ENCODE results near the gene SLC49A3. TPM values are rescaled to one million over a fixed set of nuclear protein-coding genes. Genes with fewer than 3 reads are reported as not detected.
"Not testable (repeated sequence)": the region's sequence is repeated elsewhere in the genome, so short reads cannot be mapped to it uniquely, and the experiment has no call there.

SLC49A3 gene
- total RNA-seq, 2 donors from 2014 or later: 10.0 to 12.0 TPM

DNA sequence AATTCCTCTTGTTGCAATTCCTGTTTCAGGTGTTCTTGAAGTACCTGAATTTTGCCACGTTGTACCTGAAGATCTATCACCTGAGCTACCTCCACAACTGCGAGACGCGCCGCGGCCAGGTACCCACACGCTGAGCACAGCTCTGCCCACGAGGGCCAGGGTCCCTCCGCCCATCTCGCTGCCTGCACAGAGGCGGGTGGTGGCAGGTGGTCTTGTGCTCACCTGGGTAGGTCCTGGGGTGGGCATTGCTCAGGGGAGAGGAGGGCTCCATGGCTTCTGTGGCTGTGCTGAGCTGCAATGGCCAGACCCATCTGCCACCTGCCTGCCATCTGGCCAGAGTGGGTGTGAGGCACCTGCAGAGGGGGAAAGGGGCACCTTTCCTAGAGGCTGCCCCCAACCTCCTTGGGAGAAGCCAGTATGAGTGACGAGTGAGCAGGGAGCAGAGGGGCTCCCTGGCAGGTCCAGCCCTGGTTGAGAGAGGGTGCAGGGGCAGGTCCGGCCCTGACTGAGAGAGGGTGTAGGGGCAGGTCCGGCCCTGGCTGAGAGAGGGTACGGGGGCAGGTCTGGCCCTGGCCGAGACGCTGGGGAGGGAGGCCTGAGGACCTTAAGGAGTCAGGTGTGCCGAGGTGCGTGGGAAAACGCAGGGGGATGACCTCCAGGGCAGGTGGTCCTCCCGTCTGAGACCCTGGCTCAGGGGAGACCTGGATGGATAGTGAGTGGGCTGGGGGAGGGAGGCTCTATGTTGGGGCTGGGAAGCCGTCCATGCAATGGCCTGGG lies 52.9 kb downstream of the SLC49A3 start:
- TF ChIP-seq, protein P1, sequence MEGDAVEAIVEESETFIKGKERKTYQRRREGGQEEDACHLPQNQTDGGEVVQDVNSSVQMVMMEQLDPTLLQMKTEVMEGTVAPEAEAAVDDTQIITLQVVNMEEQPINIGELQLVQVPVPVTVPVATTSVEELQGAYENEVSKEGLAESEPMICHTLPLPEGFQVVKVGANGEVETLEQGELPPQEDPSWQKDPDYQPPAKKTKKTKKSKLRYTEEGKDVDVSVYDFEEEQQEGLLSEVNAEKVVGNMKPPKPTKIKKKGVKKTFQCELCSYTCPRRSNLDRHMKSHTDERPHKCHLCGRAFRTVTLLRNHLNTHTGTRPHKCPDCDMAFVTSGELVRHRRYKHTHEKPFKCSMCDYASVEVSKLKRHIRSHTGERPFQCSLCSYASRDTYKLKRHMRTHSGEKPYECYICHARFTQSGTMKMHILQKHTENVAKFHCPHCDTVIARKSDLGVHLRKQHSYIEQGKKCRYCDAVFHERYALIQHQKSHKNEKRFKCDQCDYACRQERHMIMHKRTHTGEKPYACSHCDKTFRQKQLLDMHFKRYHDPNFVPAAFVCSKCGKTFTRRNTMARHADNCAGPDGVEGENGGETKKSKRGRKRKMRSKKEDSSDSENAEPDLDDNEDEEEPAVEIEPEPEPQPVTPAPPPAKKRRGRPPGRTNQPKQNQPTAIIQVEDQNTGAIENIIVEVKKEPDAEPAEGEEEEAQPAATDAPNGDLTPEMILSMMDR (IDR thresholded peaks at IDR 0.05): no peak
- Histone ChIP-seq H3K4me1 (no peaks in the 10 kb centered on the region), H3K9me3 (no peaks in the 10 kb centered on the region), H3K4me3 (no peak overlapping the region), H3K27ac (no peak overlapping the region), H3K27me3 (no peaks in the 10 kb centered on the region), H3K36me3 (no peaks in the 10 kb centered on the region)
- DNase-seq (ENCODE audit: low spot score): no peak

DNA sequence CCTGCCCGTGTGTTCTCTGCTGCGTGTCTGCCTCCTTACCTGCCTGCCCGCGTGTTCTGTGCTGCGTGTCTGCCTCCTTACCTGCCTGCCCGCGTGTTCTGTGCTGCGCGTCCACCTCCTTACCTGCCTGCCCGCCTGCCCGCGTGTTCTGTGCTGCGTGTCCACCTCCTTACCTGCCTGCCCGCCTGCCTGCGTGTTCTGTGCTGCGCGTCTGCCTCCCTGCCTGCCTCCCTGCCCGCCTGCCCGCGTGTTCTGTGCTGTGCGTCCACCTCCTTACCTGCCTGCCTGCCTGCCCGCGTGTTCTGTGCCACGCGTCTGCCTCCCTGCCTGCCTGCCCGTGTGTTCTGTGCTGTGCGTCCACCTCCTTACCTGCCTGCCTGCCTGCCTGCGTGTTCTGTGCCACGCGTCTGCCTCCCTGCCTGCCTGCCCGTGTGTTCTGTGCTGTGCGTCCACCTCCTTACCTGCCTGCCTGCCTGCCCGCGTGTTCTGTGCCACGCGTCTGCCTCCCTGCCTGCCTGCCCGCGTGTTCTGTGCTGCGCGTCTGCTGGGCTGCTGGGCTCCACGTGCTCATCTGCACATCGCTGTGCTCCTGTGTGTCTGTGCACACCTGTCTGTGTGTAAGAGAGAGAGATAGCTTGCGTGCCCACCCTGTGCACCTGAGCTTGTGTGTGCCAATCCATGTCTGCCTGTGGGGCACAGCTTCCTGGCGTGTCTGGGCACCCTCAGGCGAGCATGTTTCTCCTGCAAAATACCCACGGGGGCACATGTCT lies 53.7 kb downstream of the SLC49A3 start:
- H3K4me1 ChIP-seq; H3K27me3 ChIP-seq; H3K27ac ChIP-seq; H3K4me3 ChIP-seq; H3K9me3 ChIP-seq; H3K36me3 ChIP-seq; DNase-seq (ENCODE audit: low spot score): not testable (repeated sequence)

DNA sequence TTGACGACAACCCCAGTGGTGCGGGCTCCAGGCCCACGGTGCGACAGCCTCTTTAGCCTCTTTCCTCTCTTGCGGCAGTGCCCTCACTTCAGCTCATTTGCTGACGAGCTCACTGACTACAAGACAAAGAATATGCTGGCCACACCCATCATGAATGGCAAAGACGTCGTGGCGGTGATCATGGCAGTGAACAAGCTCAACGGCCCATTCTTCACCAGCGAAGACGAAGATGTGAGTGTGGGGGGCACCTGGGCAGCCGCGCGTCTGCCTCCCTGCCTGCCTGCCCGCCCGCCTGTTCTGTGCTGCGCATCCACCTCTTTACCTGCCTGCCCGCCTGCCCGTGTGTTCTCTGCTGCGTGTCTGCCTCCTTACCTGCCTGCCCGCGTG lies 54.4 kb downstream of the SLC49A3 start:
- TF ChIP-seq, protein P1 (IDR thresholded peaks at IDR 0.05): no peak
- no peak for DNase-seq (ENCODE audit: low spot score)
- H3K27me3 ChIP-seq: no peaks in the 10 kb centered on the region

DNA sequence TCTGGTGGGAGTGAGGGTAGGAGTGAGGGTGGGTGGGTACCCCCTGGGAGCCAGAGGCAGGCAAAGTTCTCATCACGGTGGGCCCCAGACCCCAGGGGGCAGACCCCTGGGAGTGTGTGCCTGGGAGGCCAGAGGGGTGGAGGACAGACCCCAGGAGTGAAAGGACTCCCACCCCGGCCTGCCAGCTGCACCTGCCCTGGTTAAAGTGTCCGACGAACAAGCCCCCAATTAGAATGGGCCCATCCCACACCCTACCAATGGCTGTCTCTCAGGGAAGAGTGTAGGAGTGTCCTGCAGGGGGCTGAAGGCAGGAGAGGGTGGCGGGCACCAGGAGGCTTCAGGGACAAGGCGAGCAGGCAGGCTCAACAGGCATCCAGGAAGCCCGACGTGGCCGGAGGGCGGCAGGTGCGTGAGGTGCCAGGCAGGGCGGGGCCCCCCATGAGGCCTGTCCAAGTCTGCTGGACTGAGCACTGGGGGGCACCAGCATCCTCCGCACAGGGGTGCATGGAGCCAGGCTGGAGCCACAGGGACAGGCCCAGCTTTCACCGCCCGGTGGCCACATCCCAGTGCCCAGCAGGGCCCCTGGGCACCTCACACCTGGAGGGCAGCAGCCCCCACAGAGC lies 54.9 kb downstream of the SLC49A3 start:
- no peaks in the 10 kb centered on the region for H3K9me3 ChIP-seq
- no peak for DNase-seq (ENCODE audit: low spot score)
- H3K36me3 ChIP-seq: no peaks in the 10 kb centered on the region
- H3K27me3 ChIP-seq: no peaks in the 10 kb centered on the region
- no peak overlapping the region for H3K27ac ChIP-seq
- H3K4me1 ChIP-seq: no peaks in the 10 kb centered on the region
- TF ChIP-seq, protein P1 (IDR thresholded peaks at IDR 0.05): no peak
- H3K4me3 ChIP-seq: no peak overlapping the region

More for the DNA sequence above, 54.4 kb downstream of the SLC49A3 start:
- Histone ChIP-seq H3K27ac (no peak overlapping the region), H3K4me3 (no peak overlapping the region), H3K36me3 (no peaks in the 10 kb centered on the region), H3K9me3 (no peaks in the 10 kb centered on the region), H3K4me1 (no peaks in the 10 kb centered on the region)

DNA sequence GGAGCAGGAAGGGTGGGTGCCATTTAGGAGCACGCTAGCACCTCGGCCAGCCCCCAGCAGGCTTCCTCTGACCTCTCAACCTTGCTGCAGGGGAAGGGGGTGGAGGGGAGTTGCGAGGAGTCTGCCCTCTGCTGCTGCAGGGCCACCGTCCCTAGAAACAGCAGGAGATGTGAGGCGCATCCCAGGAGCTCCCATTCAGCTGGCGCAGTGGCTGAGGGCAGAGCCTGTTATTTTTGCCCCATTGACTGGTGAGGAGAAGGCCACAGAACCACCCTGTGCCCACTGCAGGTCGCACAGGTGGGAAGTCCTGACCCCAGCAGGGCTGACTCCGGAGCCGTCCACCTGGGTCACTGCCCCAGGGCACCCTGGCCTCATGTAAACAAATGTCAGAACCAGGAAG lies 55.5 kb downstream of the SLC49A3 start:
- no peaks in the 10 kb centered on the region for H3K27me3 ChIP-seq

More for the DNA sequence above, 55.5 kb downstream of the SLC49A3 start:
- no peaks in the 10 kb centered on the region for H3K9me3 ChIP-seq
- TF ChIP-seq, protein P1 (IDR thresholded peaks at IDR 0.05): no peak
- H3K36me3 ChIP-seq: no peaks in the 10 kb centered on the region
- no peak overlapping the region for H3K4me3 ChIP-seq
- no peak overlapping the region for H3K27ac ChIP-seq
- DNase-seq (ENCODE audit: low spot score): no peak
- no peaks in the 10 kb centered on the region for H3K4me1 ChIP-seq

Data from right atrium auricular region (tissue), 2 donors.